ENCODE data around the gene RUBCNL. TPM values are rescaled to one million over a fixed set of nuclear protein-coding genes. Genes with fewer than 3 reads are reported as not detected.

RUBCNL gene
- total and polyA plus RNA-seq, 7 experiments from 2014 or later = 0.04 to 5.5 (median 0.30) TPM

- DNase-seq = no peak
- CTCF ChIA-PET = no interaction called here
- intact Hi-C loops (cut with micrococcal nuclease) = loop anchor here in 1 of 2 donors (2.0 kb wide), 1 partner anchor 15 kb away; no protein-coding TSS in a partner anchor
- Histone ChIP-seq H3K9me3 (ENCODE audit: control insufficient read depth in 2 of 3, low read length in 3 of 3) (no peaks in the 10 kb centered on the region), H3K27me3 (ENCODE audit: control insufficient read depth in 2 of 2, insufficient read depth in 2 of 2, low read length in 2 of 2) (no peaks in the 10 kb centered on the region), H3K4me3 (ENCODE audit: low read length) (no peak overlapping the region), H3K27ac (ENCODE audit: low read depth, low read length) (no peak overlapping the region), H3K4me1 (ENCODE audit: control insufficient read depth in 2 of 2, insufficient read depth in 2 of 2, low read length in 2 of 2) (peaks cover 0 to 18% of the 10 kb centered on the region in 2 donors), H3K36me3 (ENCODE audit: control insufficient read depth in 2 of 3, insufficient read depth in 3 of 3, low read length in 3 of 3) (no peaks in the 10 kb centered on the region)
- H3K4me1 Mint-ChIP-seq = peaks cover 16 to 34% (median 29%) of the 10 kb centered on the region in 7 donors
- H3K36me3 Mint-ChIP-seq = peaks cover 4 to 17% (median 6%) of the 10 kb centered on the region in 5 donors
- no peak for ATAC-seq
- no peaks in the 10 kb centered on the region for H3K27me3 Mint-ChIP-seq
- peak overlapping the region in 1 of 10 donors; percentile 4 for H3K4me3 Mint-ChIP-seq
- POLR2A ChIA-PET = interaction anchor here (1.3 kb wide), 1 partner anchor 11 kb away, joined by 3 read pairs; no protein-coding TSS in a partner anchor
- peaks cover 0 to 8% (median 3%) of the 10 kb centered on the region in 11 donors for H3K9me3 Mint-ChIP-seq
- H3K27ac Mint-ChIP-seq = peak overlapping the region in 7 of 9 donors; percentile 34 to 78 (median 59)
Observed at GRCh38 chr13:46340011-46340410, 47.0 kb downstream of the RUBCNL start.

GRCh38 chr13:46339035-46339666, 47.9 kb downstream of the RUBCNL start:
- Histone ChIP-seq H3K4me1 (ENCODE audit: control insufficient read depth in 2 of 2, insufficient read depth in 2 of 2, low read length in 2 of 2) (peaks cover 0 to 18% of the 10 kb centered on the region in 2 donors), H3K36me3 (ENCODE audit: control insufficient read depth in 2 of 3, insufficient read depth in 3 of 3, low read length in 3 of 3) (no peaks in the 10 kb centered on the region), H3K4me3 (ENCODE audit: low read length) (no peak overlapping the region), H3K27me3 (ENCODE audit: control insufficient read depth in 2 of 2, insufficient read depth in 2 of 2, low read length in 2 of 2) (no peaks in the 10 kb centered on the region), H3K27ac (ENCODE audit: low read depth, low read length) (no peak overlapping the region), H3K9me3 (ENCODE audit: control insufficient read depth in 2 of 3, low read length in 3 of 3) (no peaks in the 10 kb centered on the region)
- Mint-ChIP-seq H3K4me3 (no peak overlapping the region), H3K36me3 (peaks cover 4 to 17% (median 6%) of the 10 kb centered on the region in 5 donors), H3K27ac (peak overlapping the region in 2 of 9 donors; percentile 12 to 25), H3K4me1 (peaks cover 16 to 41% (median 29%) of the 10 kb centered on the region in 7 donors), H3K27me3 (no peaks in the 10 kb centered on the region), H3K9me3 (peaks cover 0 to 8% (median 3%) of the 10 kb centered on the region in 11 donors)
- ATAC-seq (peak; percentile 38), DNase-seq (no peak)
- intact Hi-C loops (cut with micrococcal nuclease) = no loop called here
- ChIA-PET CTCF (no interaction called here), POLR2A (no interaction called here)

- no peaks in the 10 kb centered on the region for H3K9me3 ChIP-seq (ENCODE audit: control insufficient read depth in 2 of 3, low read length in 3 of 3)
- H3K36me3 ChIP-seq (ENCODE audit: control insufficient read depth in 2 of 3, insufficient read depth in 3 of 3, low read length in 3 of 3) = no peaks in the 10 kb centered on the region
- H3K27ac ChIP-seq (ENCODE audit: low read depth, low read length) = no peak overlapping the region
- Mint-ChIP-seq H3K4me3 (no peak overlapping the region), H3K36me3 (peaks cover 4 to 17% (median 6%) of the 10 kb centered on the region in 5 donors), H3K9me3 (peaks cover 0 to 8% (median 3%) of the 10 kb centered on the region in 11 donors), H3K27me3 (no peaks in the 10 kb centered on the region), H3K4me1 (peaks cover 16 to 53% (median 37%) of the 10 kb centered on the region in 7 donors), H3K27ac (no peak overlapping the region)
- ChIA-PET CTCF (no interaction called here), POLR2A (no interaction called here)
- DNase-seq (no peak), ATAC-seq (no peak)
- no peak overlapping the region for H3K4me3 ChIP-seq (ENCODE audit: low read length)
- intact Hi-C loops (cut with micrococcal nuclease) = no loop called here
- no peaks in the 10 kb centered on the region for H3K27me3 ChIP-seq (ENCODE audit: control insufficient read depth in 2 of 2, insufficient read depth in 2 of 2, low read length in 2 of 2)
- peaks cover 0 to 18% of the 10 kb centered on the region in 2 donors for H3K4me1 ChIP-seq (ENCODE audit: control insufficient read depth in 2 of 2, insufficient read depth in 2 of 2, low read length in 2 of 2)
Observed at GRCh38 chr13:46337700-46338099, 49.4 kb downstream of the RUBCNL start.

GRCh38 chr13:46334035-46334822, 52.8 kb downstream of the RUBCNL start:
- DNase-seq (no peak), ATAC-seq (peak; percentile 42)
- ChIA-PET POLR2A (interaction anchor here (0.6 kb wide), 1 partner anchor 904 kb away, joined by 3 read pairs; no protein-coding TSS in a partner anchor), CTCF (no interaction called here)
- peak overlapping the region in 2 of 10 donors; percentile 14 to 34 for H3K4me3 Mint-ChIP-seq
- Histone ChIP-seq H3K4me1 (ENCODE audit: control insufficient read depth in 2 of 2, insufficient read depth in 2 of 2, low read length in 2 of 2) (peaks cover 0 to 12% of the 10 kb centered on the region in 2 donors), H3K9me3 (ENCODE audit: control insufficient read depth in 2 of 3, low read length in 3 of 3) (no peaks in the 10 kb centered on the region), H3K27ac (ENCODE audit: low read depth, low read length) (no peak overlapping the region), H3K36me3 (ENCODE audit: control insufficient read depth in 2 of 3, insufficient read depth in 3 of 3, low read length in 3 of 3) (no peaks in the 10 kb centered on the region), H3K27me3 (ENCODE audit: control insufficient read depth in 2 of 2, insufficient read depth in 2 of 2, low read length in 2 of 2) (no peaks in the 10 kb centered on the region), H3K4me3 (ENCODE audit: low read length) (no peak overlapping the region)
- peak overlapping the region in 5 of 9 donors; percentile 7 to 78 (median 74) for H3K27ac Mint-ChIP-seq
- H3K4me1 Mint-ChIP-seq = peaks cover 14 to 51% (median 27%) of the 10 kb centered on the region in 7 donors
- H3K27me3 Mint-ChIP-seq = peaks cover 0 to 2% (median 0%) of the 10 kb centered on the region in 5 donors
- H3K9me3 Mint-ChIP-seq = peaks cover 0 to 8% (median 3%) of the 10 kb centered on the region in 11 donors
- H3K36me3 Mint-ChIP-seq = peaks cover 4 to 8% (median 6%) of the 10 kb centered on the region in 5 donors
- intact Hi-C loops (cut with micrococcal nuclease) = no loop called here

GRCh38 chr13:46332772-46333171, 54.3 kb downstream of the RUBCNL start:
- ATAC-seq = no peak
- Mint-ChIP-seq H3K4me3 (peak overlapping the region in 5 of 10 donors; percentile 8 to 64 (median 51)), H3K9me3 (peaks cover 0 to 8% (median 3%) of the 10 kb centered on the region in 11 donors), H3K27ac (peak overlapping the region in 8 of 9 donors; percentile 13 to 90 (median 60)), H3K4me1 (peaks cover 9 to 52% (median 27%) of the 10 kb centered on the region in 7 donors), H3K36me3 (peaks cover 4 to 8% (median 6%) of the 10 kb centered on the region in 5 donors), H3K27me3 (peaks cover 0 to 6% (median 0%) of the 10 kb centered on the region in 5 donors)
- no peaks in the 10 kb centered on the region for H3K36me3 ChIP-seq (ENCODE audit: control insufficient read depth in 2 of 3, insufficient read depth in 3 of 3, low read length in 3 of 3)
- no peaks in the 10 kb centered on the region for H3K9me3 ChIP-seq (ENCODE audit: control insufficient read depth in 2 of 3, low read length in 3 of 3)
- ChIA-PET CTCF (interaction anchor here (1.2 kb wide), 1 partner anchor 43 kb away, joined by 3 read pairs; no protein-coding TSS in a partner anchor), POLR2A (interaction anchor here (0.6 to 1.0 kb wide), 2 partner anchors 35 to 167 kb away, joined by 3 read pairs; no protein-coding TSS in a partner anchor)
- DNase-seq = no peak
- intact Hi-C loops (cut with micrococcal nuclease) = no loop called here
- H3K4me3 ChIP-seq (ENCODE audit: low read length) = no peak overlapping the region
- no peak overlapping the region for H3K27ac ChIP-seq (ENCODE audit: low read depth, low read length)
- H3K4me1 ChIP-seq (ENCODE audit: control insufficient read depth in 2 of 2, insufficient read depth in 2 of 2, low read length in 2 of 2) = peaks cover 0 to 12% of the 10 kb centered on the region in 2 donors
- H3K27me3 ChIP-seq (ENCODE audit: control insufficient read depth in 2 of 2, insufficient read depth in 2 of 2, low read length in 2 of 2) = no peaks in the 10 kb centered on the region

- Mint-ChIP-seq H3K36me3 (peaks cover 0 to 3% (median 0%) of the 10 kb centered on the region in 5 donors), H3K9me3 (peaks cover 0 to 2% (median 0%) of the 10 kb centered on the region in 11 donors), H3K4me1 (peaks cover 8 to 50% (median 27%) of the 10 kb centered on the region in 7 donors), H3K27ac (no peak overlapping the region), H3K4me3 (no peak overlapping the region), H3K27me3 (peaks cover 0 to 8% (median 0%) of the 10 kb centered on the region in 5 donors)
- no peaks in the 10 kb centered on the region for H3K9me3 ChIP-seq (ENCODE audit: control insufficient read depth in 2 of 3, low read length in 3 of 3)
- POLR2A ChIA-PET = no interaction called here
- DNase-seq = no peak
- H3K36me3 ChIP-seq (ENCODE audit: control insufficient read depth in 2 of 3, insufficient read depth in 3 of 3, low read length in 3 of 3) = no peaks in the 10 kb centered on the region
- CTCF ChIA-PET = no interaction called here
- H3K27ac ChIP-seq (ENCODE audit: low read depth, low read length) = no peak overlapping the region
- ATAC-seq = no peak
- H3K4me1 ChIP-seq (ENCODE audit: control insufficient read depth in 2 of 2, insufficient read depth in 2 of 2, low read length in 2 of 2) = peaks cover 0 to 12% of the 10 kb centered on the region in 2 donors
- intact Hi-C loops (cut with micrococcal nuclease) = no loop called here
- no peak overlapping the region for H3K4me3 ChIP-seq (ENCODE audit: low read length)
- no peaks in the 10 kb centered on the region for H3K27me3 ChIP-seq (ENCODE audit: control insufficient read depth in 2 of 2, insufficient read depth in 2 of 2, low read length in 2 of 2)
Observed at GRCh38 chr13:46329624-46330023, 57.4 kb downstream of the RUBCNL start.

Measured in naive thymus-derived CD4-positive, alpha-beta T cell (primary cell).